Testis (tissue), 3 donors: ENCODE data around the gene FHIT. TPM values are rescaled to one million over a fixed set of nuclear protein-coding genes. Genes with fewer than 3 reads are reported as not detected.

ENCODE experiments used
- DNase-seq: peaks from one replicate; pipeline ENCODE4 v3.0.0-alpha.2; 2019
- H3K27ac ChIP-seq, 2 donors: fragments of 200-600 bp; sonication (generic); one replicate each; pipeline ENCODE4 v1.5.1; 2019
- H3K27me3 ChIP-seq: fragments of 200-600 bp; sonication (generic); one replicate; pipeline ENCODE4 v1.5.1; 2019
- H3K36me3 ChIP-seq: fragments of 200-600 bp; sonication (generic); one replicate; pipeline ENCODE4 v1.5.1; 2017; ENCODE audit warnings: low read depth; ENCODE audit errors: missing control alignments
- H3K4me1 ChIP-seq: fragments of 200-600 bp; sonication (generic); one replicate; pipeline ENCODE4 v1.5.1; 2019
- H3K4me3 ChIP-seq, 2 donors: fragments of 200-600 bp; sonication (generic); one replicate each; pipeline ENCODE4 v1.5.1; 2017 to 2019
- H3K9me3 ChIP-seq: fragments of 200-600 bp; sonication (generic); one replicate; pipeline ENCODE4 v1.5.1; 2017
- POLR2A ChIP-seq: fragments of 450-650 bp; IDR thresholded peaks from one replicate; pipeline ENCODE4 v1.6.1; 2017; ENCODE audit warnings: antibody characterized with exemption, mild to moderate bottlenecking, moderate library complexity
- WGBS, 2 donors: methylation state at CpG; one replicate each; pipeline ENCODE4 v1.1.5; 2018; 5-methylcytosine and 5-hydroxymethylcytosine counted together
- intact Hi-C: fragments of 100-400 bp; cut with DNase I; formaldehyde crosslinking; loops from one replicate; pipeline ENCODE4 v1.15.1; 2023; ENCODE audit warnings: low total_unique reads
- polyA plus RNA-seq: library from polyadenylated mRNA; stranded (reverse); fragments of 350-450 nt; fragmentation: Illumina TruSeq; extraction: RNeasy Lipid Tissue Mini Kit (QIAGEN cat#74804); gene quantifications from one replicate; pipeline ENCODE4 v1.2.3, GENCODE V29; 2014; ENCODE audit warnings: low read depth, low replicate concordance; ENCODE audit not compliant: insufficient read depth
- total RNA-seq, 2 donors: library from RNA; depleted of rRNA; stranded (reverse); fragments of >200 nt; gene quantifications; one replicate each; pipeline ENCODE4 v1.2.3, GENCODE V29; 2016
- TF ChIP-seq, protein P1 (sequence below), 3 experiments: fragments of 450-650 bp in 2 of 3; fragments of 200-600 bp in 1 of 3; sonication (generic) in 1 of 3; IDR thresholded peaks; one replicate each; pipeline ENCODE4 v1.5.1; 2016 to 2019; ENCODE audit warnings: antibody characterized with exemption in 3 of 3, mild to moderate bottlenecking in 2 of 3, moderate library complexity in 1 of 3

FHIT gene
- total and polyA plus RNA-seq, 3 donors from 2014 or later = 10.1 to 29.6 (median 15.5) TPM

DNA sequence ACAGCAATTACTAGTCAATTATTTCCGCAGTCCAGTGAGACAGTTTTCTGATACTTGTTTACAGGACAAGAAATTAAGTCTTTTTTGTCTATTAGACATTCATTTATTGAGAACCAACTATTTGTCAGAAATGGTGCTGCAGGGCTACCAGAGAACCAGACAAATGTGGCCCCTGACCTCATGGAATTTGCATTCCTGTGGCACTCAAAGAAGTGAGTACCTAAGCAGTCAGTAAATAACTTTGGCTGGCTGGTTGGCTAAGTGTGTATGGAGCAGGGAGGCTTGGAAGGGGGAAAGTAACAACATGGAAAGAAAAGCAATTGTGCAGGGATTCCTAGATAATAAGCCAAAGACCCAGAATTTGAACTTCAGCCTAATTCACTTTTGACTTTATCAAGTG, 1364.5 kb downstream of the FHIT start:
- no peak for DNase-seq
- H3K36me3 ChIP-seq = no peaks in the 10 kb centered on the region
- 87 to 96% methylated on average over 1 of the region's 1 CpG for WGBS, 2 donors
- H3K27me3 ChIP-seq = no peaks in the 10 kb centered on the region
- H3K9me3 ChIP-seq = no peaks in the 10 kb centered on the region
- intact Hi-C loops = no loop called here
- no peak overlapping the region for H3K27ac ChIP-seq
- H3K4me3 ChIP-seq = no peak overlapping the region
- TF ChIP-seq, protein P1, sequence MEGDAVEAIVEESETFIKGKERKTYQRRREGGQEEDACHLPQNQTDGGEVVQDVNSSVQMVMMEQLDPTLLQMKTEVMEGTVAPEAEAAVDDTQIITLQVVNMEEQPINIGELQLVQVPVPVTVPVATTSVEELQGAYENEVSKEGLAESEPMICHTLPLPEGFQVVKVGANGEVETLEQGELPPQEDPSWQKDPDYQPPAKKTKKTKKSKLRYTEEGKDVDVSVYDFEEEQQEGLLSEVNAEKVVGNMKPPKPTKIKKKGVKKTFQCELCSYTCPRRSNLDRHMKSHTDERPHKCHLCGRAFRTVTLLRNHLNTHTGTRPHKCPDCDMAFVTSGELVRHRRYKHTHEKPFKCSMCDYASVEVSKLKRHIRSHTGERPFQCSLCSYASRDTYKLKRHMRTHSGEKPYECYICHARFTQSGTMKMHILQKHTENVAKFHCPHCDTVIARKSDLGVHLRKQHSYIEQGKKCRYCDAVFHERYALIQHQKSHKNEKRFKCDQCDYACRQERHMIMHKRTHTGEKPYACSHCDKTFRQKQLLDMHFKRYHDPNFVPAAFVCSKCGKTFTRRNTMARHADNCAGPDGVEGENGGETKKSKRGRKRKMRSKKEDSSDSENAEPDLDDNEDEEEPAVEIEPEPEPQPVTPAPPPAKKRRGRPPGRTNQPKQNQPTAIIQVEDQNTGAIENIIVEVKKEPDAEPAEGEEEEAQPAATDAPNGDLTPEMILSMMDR (IDR thresholded peaks at IDR 0.05) = no peak
- TF ChIP-seq POLR2A = no peak
- no peaks in the 10 kb centered on the region for H3K4me1 ChIP-seq

DNA sequence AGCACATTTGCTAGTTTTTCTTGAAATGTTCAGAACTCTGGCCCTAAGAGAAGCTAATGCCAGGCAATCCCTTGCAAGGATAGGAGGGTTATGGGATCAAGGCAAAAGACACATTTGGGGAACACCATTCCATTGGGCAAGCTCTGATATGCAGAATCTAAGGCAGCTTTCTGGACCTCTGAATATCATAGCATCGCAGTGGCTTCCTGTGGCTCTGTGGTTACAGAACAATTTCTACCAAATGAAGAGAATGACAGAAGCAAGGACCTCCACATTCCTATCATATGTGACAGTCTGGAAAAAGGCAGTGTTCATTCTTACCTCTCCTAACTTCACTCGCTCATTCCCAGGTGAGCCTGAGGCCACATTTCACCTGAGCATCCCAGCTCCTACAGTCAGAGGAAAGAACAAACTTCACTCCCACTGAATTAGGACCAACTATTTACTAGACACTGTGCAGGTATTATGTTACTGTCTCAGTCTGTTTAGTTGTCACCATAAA, 1365.3 kb downstream of the FHIT start:
- no peak for DNase-seq
- 93 to 94% methylated on average over 2 of the region's 2 CpGs for WGBS, 2 donors
- TF ChIP-seq, protein P1 (IDR thresholded peaks at IDR 0.05) = no peak
- TF ChIP-seq POLR2A = no peak

DNA sequence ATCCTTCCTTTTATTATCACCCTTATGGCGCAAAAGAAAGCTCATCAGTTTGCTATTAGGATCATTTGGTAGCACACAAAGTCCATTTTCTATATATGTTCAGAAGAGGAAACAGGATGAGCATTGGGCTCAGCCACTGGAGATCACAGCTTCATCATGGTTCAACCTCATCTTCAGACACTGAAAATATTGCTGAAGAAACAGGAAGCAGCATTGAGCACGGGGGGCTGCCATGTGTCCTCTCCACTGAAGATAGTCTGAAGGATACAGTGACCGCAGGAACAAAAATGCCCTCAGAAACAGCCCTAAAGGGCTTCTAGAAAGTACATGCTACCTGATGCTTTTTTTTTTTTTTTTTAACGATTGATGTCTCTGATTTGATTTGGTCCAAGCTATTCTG, 1366.2 kb downstream of the FHIT start:
- H3K9me3 ChIP-seq = no peaks in the 10 kb centered on the region
- DNase-seq = peak; percentile 32
- intact Hi-C loops = no loop called here
- H3K27ac ChIP-seq = no peak overlapping the region
- no peak overlapping the region for H3K4me3 ChIP-seq
- no peaks in the 10 kb centered on the region for H3K27me3 ChIP-seq
- WGBS, 2 donors = 86% methylated on average over 4 of the region's 4 CpGs
- TF ChIP-seq POLR2A = no peak
- TF ChIP-seq, protein P1 (IDR thresholded peaks at IDR 0.05) = no peak
- no peaks in the 10 kb centered on the region for H3K4me1 ChIP-seq
- H3K36me3 ChIP-seq = no peaks in the 10 kb centered on the region

More for the DNA sequence above, 1365.3 kb downstream of the FHIT start:
- H3K27me3 ChIP-seq = no peaks in the 10 kb centered on the region
- no peak overlapping the region for H3K27ac ChIP-seq
- intact Hi-C loops = no loop called here
- H3K36me3 ChIP-seq = no peaks in the 10 kb centered on the region
- no peak overlapping the region for H3K4me3 ChIP-seq
- no peaks in the 10 kb centered on the region for H3K4me1 ChIP-seq
- no peaks in the 10 kb centered on the region for H3K9me3 ChIP-seq

DNA sequence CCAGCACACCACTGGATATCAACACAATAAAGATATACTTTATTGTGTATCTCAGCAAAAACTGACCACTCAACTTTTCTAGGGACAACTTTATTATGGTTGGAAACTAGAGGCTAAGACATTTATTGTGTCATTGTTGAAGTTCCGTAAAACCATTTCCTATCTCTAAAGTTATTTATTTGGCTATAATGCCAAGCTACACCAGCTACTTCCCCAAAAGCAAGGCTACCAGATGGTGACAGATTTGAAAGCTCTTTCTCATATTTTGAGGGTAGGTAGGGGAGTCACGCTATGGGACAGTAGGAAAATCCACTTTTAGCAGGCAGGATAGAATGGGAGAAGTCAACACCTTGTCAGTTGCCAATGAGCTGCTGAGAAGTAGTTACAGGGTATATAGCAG, 1366.8 kb downstream of the FHIT start:
- no peak for DNase-seq
- H3K4me3 ChIP-seq = no peak overlapping the region
- no peaks in the 10 kb centered on the region for H3K27me3 ChIP-seq
- no peaks in the 10 kb centered on the region for H3K4me1 ChIP-seq
- H3K36me3 ChIP-seq = no peaks in the 10 kb centered on the region
- no peak overlapping the region for H3K27ac ChIP-seq
- H3K9me3 ChIP-seq = no peaks in the 10 kb centered on the region
- TF ChIP-seq, protein P1 (IDR thresholded peaks at IDR 0.05) = no peak
- TF ChIP-seq POLR2A = no peak
- intact Hi-C loops = no loop called here
- 86 to 90% methylated on average over 2 of the region's 2 CpGs for WGBS, 2 donors

DNA sequence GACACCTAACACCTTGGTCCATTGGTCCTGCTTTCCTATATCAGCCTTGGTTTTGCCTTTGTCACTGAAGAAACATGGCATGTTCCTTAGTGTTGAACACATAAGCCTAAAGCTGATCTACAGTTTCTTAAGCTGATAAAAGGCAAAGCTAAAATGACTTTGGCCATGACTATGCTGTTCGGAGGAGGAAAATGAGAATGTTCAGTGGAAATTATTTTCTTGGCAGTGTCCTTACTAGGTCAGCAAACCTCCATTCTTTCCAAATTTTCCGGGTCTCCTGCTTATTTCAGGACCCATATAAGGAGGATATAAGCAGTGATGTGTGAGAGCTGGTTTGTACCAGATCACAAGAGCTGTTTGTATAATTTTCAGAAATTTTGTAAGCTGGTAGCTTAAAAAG, 1368.5 kb downstream of the FHIT start:
- H3K4me3 ChIP-seq = no peak overlapping the region
- no peak overlapping the region for H3K27ac ChIP-seq
- H3K4me1 ChIP-seq = no peaks in the 10 kb centered on the region
- intact Hi-C loops = no loop called here
- 58 to 63% methylated on average over 2 of the region's 2 CpGs for WGBS, 2 donors
- no peaks in the 10 kb centered on the region for H3K36me3 ChIP-seq
- no peak for TF ChIP-seq POLR2A
- TF ChIP-seq, protein P1 (IDR thresholded peaks at IDR 0.05) = no peak
- no peaks in the 10 kb centered on the region for H3K9me3 ChIP-seq
- no peaks in the 10 kb centered on the region for H3K27me3 ChIP-seq
- no peak for DNase-seq
